Loucy (cell line): ENCODE results near the gene P4HA1.

Experiments
- CTCF ChIP-seq: fragments of 200-600 bp; sonication (generic); conservative IDR thresholded peaks from 2 replicates; pipeline ENCODE4 v1.5.1; 2014; ENCODE audit warnings: mild to moderate bottlenecking, antibody characterized with exemption, low read length
- EZH2phosphoT487 ChIP-seq: fragments of 200-600 bp; IDR thresholded peaks from 2 replicates; pipeline ENCODE4 v1.6.1; 2018; ENCODE audit warnings: antibody characterized with exemption, mild to moderate bottlenecking, moderate library complexity, borderline replicate concordance

DNA sequence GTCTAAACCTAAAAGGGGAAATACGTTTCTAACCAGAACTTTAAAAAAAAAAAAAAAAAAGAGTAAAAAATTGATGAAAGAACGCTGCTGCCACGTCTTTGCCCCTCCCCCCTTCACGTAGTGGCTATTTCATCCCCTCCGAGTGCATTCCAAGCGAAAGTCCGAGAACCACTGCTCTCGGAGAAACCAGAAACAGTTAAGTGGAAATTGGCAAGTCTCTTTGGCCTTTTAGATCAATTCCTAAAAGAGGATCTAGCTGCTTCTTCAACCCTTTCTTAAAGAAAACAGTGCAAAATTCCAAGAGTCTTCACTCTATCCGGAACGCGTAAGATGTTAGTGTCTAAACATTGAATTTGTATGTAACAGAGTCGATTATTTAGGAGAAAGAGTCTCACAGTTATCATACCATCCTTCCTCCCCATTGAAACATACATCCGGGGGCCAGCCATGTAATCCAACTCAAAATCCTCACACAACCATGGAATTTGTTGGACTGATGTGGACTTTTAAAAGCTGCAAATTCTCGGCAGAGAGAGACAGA, 1.1 kb downstream of the P4HA1 start:
- TF ChIP-seq CTCF (no peak), EZH2phosphoT487 (no peak)
